ENCODE results near the gene ZBTB7A.

ZBTB7A gene

GRCh38 chr19:4038661-4039423 lies 27.9 kb downstream of the ZBTB7A start:
- in situ Hi-C loops (cut with MboI; ENCODE audit: low sequenced_read_pairs) = no loop called here

GRCh38 chr19:4038057-4038456 lies 28.6 kb downstream of the ZBTB7A start:
- in situ Hi-C loops (cut with MboI; ENCODE audit: low sequenced_read_pairs) = no loop called here

- in situ Hi-C loops (cut with MboI; ENCODE audit: low sequenced_read_pairs) = no loop called here
Observed at GRCh38 chr19:4037301-4037949, 29.3 kb downstream of the ZBTB7A start.

- in situ Hi-C loops (cut with MboI; ENCODE audit: low sequenced_read_pairs) = no loop called here
Observed at GRCh38 chr19:4036576-4037300, 30.0 kb downstream of the ZBTB7A start.

- in situ Hi-C loops (cut with MboI; ENCODE audit: low sequenced_read_pairs) = no loop called here
Observed at GRCh38 chr19:4035582-4035981, 31.1 kb downstream of the ZBTB7A start.

- in situ Hi-C loops (cut with MboI; ENCODE audit: low sequenced_read_pairs) = no loop called here
Observed at GRCh38 chr19:4035018-4035566, 31.6 kb downstream of the ZBTB7A start.

GRCh38 chr19:4034048-4035017 lies 32.4 kb downstream of the ZBTB7A start:
- in situ Hi-C loops (cut with MboI; ENCODE audit: low sequenced_read_pairs) = no loop called here

GRCh38 chr19:4033028-4033956 lies 33.4 kb downstream of the ZBTB7A start:
- in situ Hi-C loops (cut with MboI; ENCODE audit: low sequenced_read_pairs) = no loop called here

DNA sequence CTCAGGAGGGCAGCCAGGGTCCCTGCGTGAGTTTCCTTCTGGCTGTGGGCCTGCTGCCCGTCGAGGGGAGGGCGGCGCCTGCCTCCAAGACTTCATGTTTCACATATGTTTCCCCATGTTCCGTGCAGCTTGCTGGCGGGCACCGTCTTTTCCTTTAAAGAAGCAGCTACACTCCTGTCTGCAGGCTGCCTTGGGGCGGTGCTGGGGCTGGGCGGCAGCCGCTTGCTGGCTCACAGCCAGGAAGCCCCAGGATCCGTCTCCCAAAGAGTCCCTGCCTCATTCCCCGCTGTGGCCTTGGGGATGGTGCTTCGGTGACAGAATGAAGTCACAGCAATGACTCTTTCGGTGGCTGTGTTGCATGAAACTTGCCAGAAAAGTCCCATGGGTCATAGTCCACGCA lies 34.3 kb downstream of the ZBTB7A start:
- in situ Hi-C loops (cut with MboI; ENCODE audit: low sequenced_read_pairs) = no loop called here

GRCh38 chr19:4031420-4031819 lies 35.3 kb downstream of the ZBTB7A start:
- in situ Hi-C loops (cut with MboI; ENCODE audit: low sequenced_read_pairs) = no loop called here

- in situ Hi-C loops (cut with MboI; ENCODE audit: low sequenced_read_pairs) = no loop called here
Observed at GRCh38 chr19:4030981-4031380, 35.7 kb downstream of the ZBTB7A start.

DNA sequence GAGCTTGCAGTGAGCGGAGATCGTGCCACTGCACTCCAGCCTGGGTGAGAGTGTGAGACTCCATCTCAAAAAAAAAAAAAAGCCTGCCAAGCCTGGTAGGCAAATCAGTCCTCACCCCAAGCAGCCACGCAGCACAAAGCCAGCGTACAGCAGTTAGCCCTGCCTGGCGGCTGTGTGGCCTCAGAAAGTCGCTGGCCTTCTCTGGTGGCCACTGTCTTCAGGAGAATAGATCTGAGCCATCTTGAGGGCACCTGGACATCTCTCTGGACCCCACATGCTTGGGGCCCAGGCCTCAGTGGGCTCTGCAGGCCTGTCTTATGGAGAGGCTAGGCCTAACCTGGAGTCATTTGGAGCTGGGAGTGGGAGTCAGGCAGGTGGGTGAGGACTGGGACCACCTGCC lies 36.1 kb downstream of the ZBTB7A start:
- in situ Hi-C loops (cut with MboI; ENCODE audit: low sequenced_read_pairs) = no loop called here

DNA sequence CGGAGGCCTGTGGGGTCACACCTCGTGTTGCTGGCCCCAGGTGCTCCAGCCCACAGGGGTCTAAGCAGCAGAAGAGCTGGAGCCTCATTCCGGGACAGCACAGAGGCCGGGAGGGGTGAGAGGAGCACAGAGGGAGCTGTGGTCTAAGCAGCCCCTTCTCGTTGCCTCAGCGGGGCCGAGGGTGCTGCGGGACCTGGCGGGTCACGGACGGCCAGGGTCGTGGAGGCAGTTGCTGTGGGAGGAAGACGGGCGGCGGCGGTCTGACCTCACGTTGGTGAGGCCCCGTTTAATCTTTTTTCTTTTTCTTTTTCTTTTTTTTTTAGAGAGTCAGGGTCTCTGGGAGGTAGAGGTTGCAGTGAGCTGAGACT lies 37.5 kb downstream of the ZBTB7A start:
- in situ Hi-C loops (cut with MboI; ENCODE audit: low sequenced_read_pairs) = no loop called here

DNA sequence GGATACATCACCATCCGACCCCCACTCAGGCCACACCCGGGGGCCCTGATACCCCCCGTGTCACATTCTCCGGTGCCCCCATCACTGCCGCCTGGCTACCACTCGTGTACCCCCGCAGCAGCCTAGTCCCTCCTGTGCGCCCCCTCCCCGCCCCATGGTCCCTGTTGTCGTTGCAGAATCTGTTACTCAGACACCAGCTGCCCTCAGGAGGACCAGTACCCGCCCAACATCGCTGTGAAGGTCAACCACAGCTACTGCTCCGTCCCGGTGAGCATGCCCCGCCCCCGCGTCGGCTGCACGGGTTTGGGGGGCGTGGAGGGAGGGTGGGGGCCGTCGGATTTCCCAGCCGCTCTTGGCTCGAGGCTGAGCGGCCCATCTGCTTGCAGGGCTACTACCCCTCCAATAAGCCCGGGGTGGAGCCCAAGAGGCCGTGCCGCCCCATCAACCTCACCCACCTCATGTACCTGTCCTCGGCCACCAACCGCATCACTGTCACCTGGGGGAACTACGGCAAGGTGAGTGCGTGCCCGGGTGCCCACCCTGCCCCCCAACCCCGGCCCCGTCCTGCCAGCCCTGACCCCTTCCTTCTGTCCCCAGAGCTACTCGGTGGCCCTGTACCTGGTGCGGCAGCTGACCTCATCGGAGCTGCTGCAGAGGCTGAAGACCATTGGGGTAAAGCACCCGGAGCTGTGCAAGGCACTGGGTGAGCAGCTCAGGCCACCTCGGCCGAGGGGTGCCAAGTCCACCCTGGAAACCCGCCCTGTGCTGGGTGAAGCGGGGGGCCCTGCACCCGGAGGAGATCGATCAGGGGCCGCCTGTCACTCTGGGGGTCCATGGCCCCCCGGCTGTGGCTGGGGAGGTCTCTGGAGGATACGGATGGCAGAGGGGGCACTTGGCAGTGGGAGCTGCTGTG lies 38.1 kb downstream of the ZBTB7A start:
- in situ Hi-C loops (cut with MboI; ENCODE audit: low sequenced_read_pairs) = no loop called here

GRCh38 chr19:4027146-4027545 lies 39.6 kb downstream of the ZBTB7A start:
- in situ Hi-C loops (cut with MboI; ENCODE audit: low sequenced_read_pairs) = no loop called here

GRCh38 chr19:4025317-4025716 lies 41.4 kb downstream of the ZBTB7A start:
- in situ Hi-C loops (cut with MboI; ENCODE audit: low sequenced_read_pairs) = no loop called here

DNA sequence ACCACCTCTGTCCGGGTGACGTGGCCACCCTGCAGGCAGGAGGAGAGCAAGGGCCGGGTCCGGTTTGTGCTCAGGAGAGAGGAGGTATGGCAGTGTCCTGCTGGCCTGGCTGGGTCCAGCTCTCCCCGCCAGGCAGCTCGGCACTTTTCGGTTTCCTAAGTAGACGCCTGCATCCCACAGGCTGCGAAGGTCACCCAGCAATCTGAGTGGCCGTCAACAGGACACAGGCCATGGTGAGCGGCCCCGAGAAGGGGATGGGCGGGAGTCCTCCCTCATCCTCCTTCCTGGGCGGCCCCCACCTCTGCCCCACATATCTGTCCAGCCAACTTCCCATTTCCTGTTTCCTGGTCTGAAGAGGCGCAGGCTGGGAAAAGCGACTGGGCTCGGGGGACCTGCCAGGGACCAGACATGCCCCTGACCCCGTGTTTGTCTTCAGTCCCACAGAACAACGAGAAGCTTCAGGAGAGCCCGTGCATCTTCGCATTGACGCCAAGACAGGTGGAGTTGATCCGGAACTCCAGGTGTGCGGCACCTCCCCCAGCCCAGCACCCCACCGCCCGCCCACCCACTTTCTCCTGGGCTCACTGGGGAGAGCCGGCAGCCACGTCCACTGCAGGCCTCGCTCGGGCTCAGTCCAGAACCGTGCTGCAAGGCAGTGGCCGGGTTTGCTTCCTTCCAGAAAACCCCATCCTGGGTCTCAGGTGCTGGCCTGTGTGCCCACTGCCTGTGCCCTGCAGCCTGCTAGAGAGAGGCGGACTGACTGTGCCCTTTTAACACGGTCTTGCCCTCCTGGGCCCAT lies 42.9 kb downstream of the ZBTB7A start:
- in situ Hi-C loops (cut with MboI; ENCODE audit: low sequenced_read_pairs) = no loop called here

DNA sequence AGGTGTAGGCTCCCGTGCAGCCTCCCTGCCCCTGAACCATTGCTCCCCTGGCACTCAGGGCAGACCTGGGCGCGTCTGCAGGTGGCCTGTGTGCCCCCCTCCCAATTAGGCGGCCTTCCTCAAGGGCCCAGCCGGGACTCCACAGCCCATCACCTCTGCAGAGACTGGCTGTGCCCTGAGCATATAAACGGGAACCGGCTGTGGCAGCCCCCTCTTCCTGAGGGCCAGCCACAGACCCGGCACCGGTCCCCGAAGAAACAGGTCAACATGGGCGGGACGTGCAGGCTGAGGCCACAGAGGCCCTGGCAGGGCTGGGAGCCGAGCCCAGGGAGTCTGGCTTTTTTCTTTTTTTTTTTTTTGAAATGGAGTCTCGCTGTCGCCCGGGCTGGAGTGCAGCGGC lies 47.1 kb downstream of the ZBTB7A start:
- in situ Hi-C loops (cut with MboI; ENCODE audit: low sequenced_read_pairs) = no loop called here

All from hTERT RPE-1 (cell line).